MG63 (cell line): ENCODE measurements around the gene BTRC. TPM values are rescaled to one million over a fixed set of nuclear protein-coding genes. Genes with fewer than 3 reads are reported as not detected.
A peak's percentile ranks its signal among the peaks of the same experiment; 100 is the strongest.
"Not testable (repeated sequence)": the region's sequence is repeated elsewhere in the genome, so short reads cannot be mapped to it uniquely, and the experiment has no call there.

Experiments
- DNase-seq: peaks from one replicate; pipeline ENCODE4 v3.0.0-alpha.2; 2020
- H3K27me3 ChIP-seq: fragments of 250-450 bp; sonication (Bioruptor Pico); 2 replicates; pipeline ENCODE4 v1.5.1; 2020; ENCODE audit warnings: mild to moderate bottlenecking, moderate library complexity
- H3K36me3 ChIP-seq: fragments of 250-450 bp; sonication (Bioruptor Pico); 2 replicates; pipeline ENCODE4 v1.5.1; 2020; ENCODE audit warnings: mild to moderate bottlenecking, moderate library complexity
- H3K4me3 ChIP-seq: fragments of 250-450 bp; sonication (Bioruptor Pico); 2 replicates; pipeline ENCODE4 v1.5.1; 2020; ENCODE audit warnings: mild to moderate bottlenecking, moderate library complexity
- H3K9me3 ChIP-seq: fragments of 250-450 bp; sonication (Bioruptor Pico); 2 replicates; pipeline ENCODE4 v1.5.1; 2020; ENCODE audit warnings: mild to moderate bottlenecking, moderate library complexity
- total RNA-seq: library from RNA; depleted of rRNA; stranded (reverse); fragments of >200 nt; shearing (Covaris generic); gene quantifications from 2 replicates; pipeline ENCODE4 v1.2.3, GENCODE V29; 2014; ENCODE audit warnings: low replicate concordance; rRNA removed

The BTRC gene
- total RNA-seq, 1 experiment from 2014 or later = 3.4 TPM

DNA sequence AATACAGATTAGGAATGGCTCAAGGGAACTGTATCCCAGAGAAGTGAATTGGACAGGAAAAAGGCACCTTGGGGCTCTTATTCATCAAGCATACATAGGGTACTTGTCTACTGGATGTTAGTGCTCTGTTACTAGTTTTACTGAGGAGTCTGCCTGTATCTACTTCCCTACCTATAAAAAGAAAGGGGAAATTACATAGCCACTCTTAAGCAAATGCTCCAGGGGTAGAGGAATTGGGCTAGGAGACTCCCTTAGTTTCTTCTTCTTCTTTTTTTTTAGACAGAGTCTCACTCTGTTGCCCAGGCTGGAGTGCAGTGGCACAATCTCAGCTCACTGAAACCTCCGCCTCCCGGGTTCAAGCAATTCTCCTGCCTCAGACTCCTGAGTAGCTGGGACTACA lies 239.4 kb downstream of the BTRC start:
- not testable (repeated sequence) for H3K36me3 ChIP-seq, DNase-seq, H3K4me3 ChIP-seq, H3K9me3 ChIP-seq, H3K27me3 ChIP-seq

DNA sequence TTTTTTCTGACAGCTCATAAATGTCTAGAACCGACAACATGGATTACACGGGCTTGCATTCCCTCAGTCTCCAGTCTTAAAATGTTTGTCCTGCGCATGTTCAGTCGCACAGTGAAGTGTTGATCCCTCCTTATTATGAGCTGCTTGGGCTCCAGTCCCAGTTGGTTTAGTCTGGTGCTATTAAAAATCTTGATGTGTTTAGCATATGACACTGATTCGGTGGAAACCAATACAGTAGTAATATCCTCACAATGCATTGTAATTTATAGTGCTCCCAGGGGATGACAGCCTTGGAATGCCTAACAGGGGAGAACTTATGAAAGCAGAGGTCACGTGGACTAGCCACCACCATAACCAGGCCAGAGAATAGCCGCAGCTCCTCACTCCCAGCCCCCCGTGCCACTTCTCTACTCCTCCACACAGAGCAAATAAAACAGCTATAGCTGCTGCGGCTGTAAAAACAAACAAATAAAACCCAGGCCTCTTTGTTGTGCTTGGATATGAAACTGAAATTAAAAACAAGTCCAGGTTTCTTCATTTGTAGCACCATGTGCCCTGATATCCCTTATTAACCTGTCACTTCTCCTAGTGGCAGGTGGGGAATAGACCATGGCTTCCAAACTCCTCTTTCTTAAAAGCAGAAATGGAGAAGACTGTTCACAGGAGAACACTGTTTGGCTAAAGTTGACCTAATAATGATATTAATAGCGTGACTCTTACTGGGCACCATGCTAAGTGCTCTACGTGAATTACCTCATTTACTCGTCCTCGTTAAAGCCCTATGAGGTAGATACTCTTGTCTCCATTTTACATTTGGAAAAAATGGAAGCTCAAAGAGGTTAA lies 241.8 kb downstream of the BTRC start:
- no peak for DNase-seq
- Histone ChIP-seq H3K36me3 (no peaks in the 10 kb centered on the region), H3K9me3 (no peaks in the 10 kb centered on the region), H3K27me3 (no peaks in the 10 kb centered on the region), H3K4me3 (no peak overlapping the region)

DNA sequence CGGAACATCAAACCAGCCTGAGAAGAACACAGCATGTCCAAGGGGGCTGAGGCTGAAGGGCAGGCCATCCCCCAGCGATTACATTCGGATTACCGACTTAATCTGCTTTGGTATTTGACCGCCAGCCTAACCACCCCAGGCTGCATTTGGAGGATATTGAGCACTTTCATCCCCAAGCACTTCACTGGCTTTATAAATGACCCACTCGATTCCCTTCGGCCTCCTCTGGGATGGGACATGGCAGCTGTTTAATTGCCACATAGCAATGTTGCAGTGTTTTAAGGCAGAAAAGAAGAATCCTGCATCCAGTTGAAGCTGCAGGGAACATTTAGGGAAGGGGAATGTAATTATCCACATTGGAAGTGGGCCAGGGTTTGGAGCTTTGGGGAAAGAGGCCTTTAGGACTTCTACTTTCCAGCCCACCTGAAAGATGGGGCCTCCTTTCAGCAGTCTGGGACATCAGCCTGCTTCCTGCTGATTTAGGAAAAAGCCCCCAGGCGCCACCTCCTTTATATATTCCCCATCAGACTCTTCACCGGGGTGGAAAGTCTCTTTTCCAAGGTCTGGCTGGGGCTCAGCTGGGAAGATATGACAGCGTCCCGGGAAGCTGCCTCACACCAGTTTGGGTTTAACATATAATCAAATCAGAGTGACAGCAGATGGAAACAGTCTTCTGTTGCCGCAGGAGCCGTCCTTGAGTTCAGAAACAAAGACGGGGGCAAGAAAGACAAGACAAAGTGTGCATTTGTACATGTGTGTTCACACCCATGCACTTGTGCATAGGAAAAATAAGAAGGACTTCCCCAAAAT lies 243.3 kb downstream of the BTRC start:
- H3K36me3 ChIP-seq = no peaks in the 10 kb centered on the region
- no peaks in the 10 kb centered on the region for H3K9me3 ChIP-seq
- H3K27me3 ChIP-seq = no peaks in the 10 kb centered on the region
- no peak overlapping the region for H3K4me3 ChIP-seq
- no peak for DNase-seq

DNA sequence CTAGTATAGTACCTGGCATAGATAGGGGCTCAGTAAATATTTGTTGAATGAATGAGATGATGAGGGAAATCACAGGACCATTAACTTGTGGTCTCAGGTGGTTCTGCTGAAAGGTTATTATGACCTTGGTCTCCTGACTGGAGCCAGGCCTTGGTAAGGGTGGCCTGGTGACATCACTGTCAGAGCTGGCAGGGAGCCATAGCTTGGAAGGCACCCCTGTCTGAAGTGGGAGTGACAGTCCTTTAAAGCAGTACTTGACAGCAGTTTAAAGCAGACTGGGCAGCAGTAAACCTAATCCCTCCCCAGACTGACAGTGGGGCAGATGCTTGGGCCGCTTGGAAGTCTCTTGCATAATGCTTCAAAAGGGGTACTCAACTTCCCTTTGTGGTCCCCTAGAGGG lies 247.6 kb downstream of the BTRC start:
- H3K9me3 ChIP-seq = no peaks in the 10 kb centered on the region
- H3K4me3 ChIP-seq = no peak overlapping the region
- no peak for DNase-seq
- no peaks in the 10 kb centered on the region for H3K27me3 ChIP-seq
- H3K36me3 ChIP-seq = no peaks in the 10 kb centered on the region; the same call in 1 of the 2 replicates

DNA sequence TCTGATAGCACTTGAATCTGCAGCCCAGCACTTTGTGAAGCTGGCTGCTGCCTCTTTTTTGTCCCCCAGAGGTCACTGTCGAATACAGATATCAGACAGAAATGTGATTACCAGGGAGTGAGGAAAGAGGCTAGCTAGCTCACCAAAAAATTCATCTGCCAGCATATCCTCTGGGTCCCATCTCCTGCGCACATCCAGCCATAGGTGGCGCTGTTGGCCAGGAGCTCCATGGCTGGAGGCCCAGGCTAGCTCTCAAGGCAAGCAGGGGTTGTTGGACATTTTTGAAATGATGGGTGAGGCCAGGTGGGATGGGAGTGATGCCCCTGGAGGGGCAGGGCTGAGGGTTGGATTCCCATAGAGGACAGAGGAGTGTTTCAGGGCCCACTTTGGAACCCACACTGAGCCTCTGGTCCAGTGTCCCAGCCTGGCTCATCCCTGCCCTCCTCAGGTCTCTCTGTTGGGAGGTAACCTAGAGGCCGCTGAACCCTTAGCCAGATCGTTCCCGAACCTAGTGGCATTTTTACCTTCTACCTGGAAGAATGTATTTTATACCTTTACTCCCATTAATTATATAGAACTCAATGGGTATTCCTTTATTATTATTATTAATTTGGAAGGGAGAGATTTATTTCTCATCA lies 248.9 kb downstream of the BTRC start:
- Histone ChIP-seq H3K27me3 (no peaks in the 10 kb centered on the region), H3K4me3 (no peak overlapping the region), H3K36me3 (no peaks in the 10 kb centered on the region; the same call in 1 of the 2 replicates), H3K9me3 (no peaks in the 10 kb centered on the region)
- DNase-seq = peak; percentile 52

Other genes with a start within 250 kb of the BTRC start
- not detected in 2 replicates for gene TLX1, start 222.9 kb upstream of the BTRC start, total RNA-seq
- gene LBX1, start 124.7 kb upstream of the BTRC start, total RNA-seq = 2.0 and 3.0 TPM in 2 replicates
- gene POLL, start 234.1 kb downstream of the BTRC start, total RNA-seq = 20.1 and 20.3 TPM in 2 replicates
- 46.3 and 64.2 TPM in 2 replicates for gene DPCD, start 234.2 kb downstream of the BTRC start, total RNA-seq